SK-N-MC (cell line): ENCODE measurements around the gene MRLN.
"Not testable (repeated sequence)": the region's sequence is repeated elsewhere in the genome, so short reads cannot be mapped to it uniquely, and the experiment has no call there.

Experiments
- EZH2 ChIP-seq: fragments of 200-600 bp; sonication (generic); IDR thresholded peaks from one replicate; pipeline ENCODE4 v1.6.1; 2017; ENCODE audit warnings: antibody characterized with exemption
- POLR2AphosphoS5 ChIP-seq: IDR thresholded peaks from 2 replicates; pipeline ENCODE4 v1.6.1; 2012; ENCODE audit warnings: mild to moderate bottlenecking, low read depth, low read length, borderline replicate concordance

GRCh38 chr10:59744762-59745161, 8.5 kb downstream of the MRLN start:
- TF ChIP-seq EZH2, POLR2AphosphoS5: not testable (repeated sequence)
